GM19023 (cell line): ENCODE results near the gene SUGT1.
A peak's percentile ranks its signal among the peaks of the same experiment; 100 is the strongest.
"Not testable (repeated sequence)": the region's sequence is repeated elsewhere in the genome, so short reads cannot be mapped to it uniquely, and the experiment has no call there.

Experiments used
- ATAC-seq: cut with Tn5 transposase; IDR thresholded peaks from one replicate; pipeline ENCODE4 v1.9.1; 2021; ENCODE audit warnings: mild to moderate bottlenecking, moderate library complexity; ENCODE audit not compliant: unreplicated experiment

The SUGT1 gene

DNA sequence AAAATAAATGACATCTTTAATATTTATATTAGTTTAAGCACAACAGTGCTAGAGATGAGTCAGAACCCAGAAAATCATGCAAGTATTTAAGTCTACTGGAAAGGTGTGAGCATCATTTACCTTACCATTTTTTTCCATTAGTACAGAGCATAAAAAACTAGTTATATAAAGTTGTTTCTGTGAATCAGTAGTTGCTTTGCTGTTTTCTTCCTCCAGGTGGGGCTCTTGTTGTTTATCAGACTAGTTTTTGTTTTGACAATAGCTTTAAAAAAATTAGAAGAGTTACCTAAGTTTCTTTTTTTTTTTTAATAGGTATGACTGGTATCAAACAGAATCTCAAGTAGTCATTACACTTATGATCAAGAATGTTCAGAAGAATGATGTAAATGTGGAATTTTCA is 12.7 kb downstream of the SUGT1 start:
- ATAC-seq = no peak

DNA sequence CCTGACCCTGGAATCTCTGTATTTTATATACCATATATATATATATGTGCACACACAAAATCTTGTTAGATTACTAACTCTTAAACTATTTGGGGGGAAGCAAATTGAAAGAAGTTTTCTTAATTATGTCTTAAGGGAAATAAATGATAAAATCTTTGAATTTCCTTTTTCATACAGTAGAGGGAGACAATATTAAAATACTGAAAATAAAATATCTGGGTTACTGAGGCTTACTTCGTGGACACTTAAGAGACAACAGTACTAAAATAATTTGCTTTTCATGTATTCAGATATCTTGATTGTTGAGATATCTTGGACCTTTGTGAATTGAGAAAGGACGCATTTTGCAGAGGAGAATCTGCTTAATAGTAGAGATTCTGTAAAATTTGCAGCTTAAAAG is 17.0 kb downstream of the SUGT1 start:
- ATAC-seq = no peak

DNA sequence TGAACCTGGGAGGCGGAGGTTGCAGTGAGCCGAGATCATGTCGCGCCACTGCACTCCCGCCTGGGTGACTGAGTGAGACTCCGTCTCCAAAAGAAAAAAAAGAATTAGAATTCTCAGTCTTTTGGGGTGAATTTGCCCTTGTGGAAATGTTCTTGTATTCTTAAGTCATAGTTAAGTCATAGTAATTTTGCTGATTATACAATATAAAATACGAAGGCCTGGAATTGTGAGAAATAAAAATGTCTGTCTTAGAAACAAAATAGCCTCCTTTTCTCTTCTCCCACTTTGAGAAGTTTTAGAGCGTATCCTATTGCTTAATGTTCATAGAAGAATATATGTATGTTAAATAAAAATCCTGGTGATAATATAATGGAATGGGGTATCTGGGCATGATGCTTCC is 18.1 kb downstream of the SUGT1 start:
- no peak for ATAC-seq

DNA sequence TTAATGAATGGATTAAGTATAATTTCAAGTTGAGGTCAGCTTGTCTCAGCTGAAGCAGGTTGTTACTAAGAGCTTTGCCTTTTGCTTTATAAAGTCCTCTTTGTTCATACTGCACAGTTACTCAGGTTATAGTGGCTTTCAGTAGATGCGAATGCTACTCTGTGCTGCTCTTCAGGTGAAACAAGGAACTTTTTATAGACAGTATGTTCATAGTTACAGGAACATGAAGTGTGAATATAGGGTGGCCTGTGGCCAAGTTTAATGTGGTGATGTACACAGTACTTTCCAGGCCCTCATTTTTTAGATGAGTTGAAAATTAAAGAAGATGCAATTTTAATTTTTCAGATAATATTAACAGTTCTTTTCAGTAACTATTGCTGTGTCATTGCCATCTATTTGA is 20.8 kb downstream of the SUGT1 start:
- ATAC-seq = no peak

DNA sequence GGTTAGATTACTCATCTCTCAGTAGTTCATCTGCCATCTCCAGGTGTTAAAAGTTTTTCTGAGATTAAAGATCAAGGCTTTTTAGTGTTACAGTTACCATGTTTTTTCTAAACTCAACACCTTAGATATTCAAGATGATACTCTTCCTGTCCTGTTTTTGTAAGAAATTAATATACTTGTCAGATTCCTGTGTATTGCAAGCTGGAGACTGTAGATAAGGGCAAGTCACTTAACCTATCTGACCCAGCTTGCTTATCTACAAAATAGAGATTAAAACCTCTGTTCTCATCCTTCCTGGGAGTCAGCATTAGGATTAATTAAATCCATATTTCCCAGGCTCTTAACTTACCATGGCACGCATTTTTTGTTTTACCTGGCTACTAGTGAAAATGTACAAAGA is 25.2 kb downstream of the SUGT1 start:
- no peak for ATAC-seq

DNA sequence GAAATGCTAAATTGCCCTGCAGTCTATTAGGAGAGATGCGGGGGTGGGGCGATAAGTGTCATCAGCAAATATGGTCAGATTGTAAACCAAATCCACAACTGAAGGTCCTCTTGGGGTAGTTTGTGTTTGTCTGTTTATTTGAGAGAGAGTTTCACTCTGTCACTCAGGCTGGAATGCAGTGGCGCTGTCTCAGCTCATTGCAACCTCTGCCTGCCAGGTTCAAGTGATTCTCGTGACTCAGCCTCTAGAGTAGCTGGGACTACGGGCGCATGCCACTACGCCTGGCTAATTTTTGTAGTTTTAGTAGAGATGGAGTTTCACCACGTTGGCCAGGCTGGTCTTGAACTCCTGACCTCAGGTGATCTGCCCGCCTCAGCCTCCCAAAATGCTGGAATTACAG is 33.2 kb downstream of the SUGT1 start:
- ATAC-seq = not testable (repeated sequence)

DNA sequence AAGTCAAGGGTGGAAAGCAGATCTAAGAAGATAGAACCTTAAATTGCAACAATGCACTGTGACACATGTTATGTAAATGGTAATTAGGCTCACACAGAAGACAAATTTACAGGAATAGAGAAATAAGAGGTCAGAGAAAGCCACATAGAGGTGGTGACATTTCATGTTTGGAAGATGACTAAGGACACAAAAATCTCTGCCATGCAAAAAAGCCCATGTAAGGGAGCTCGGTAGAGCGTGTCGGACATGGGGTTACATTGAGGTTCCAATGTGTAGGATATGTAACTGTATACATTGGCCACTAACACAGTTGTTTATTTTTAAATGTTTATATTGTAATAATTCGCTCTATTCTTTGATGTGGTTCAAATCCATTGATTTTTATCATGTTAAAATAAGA is 33.7 kb downstream of the SUGT1 start:
- no peak for ATAC-seq

DNA sequence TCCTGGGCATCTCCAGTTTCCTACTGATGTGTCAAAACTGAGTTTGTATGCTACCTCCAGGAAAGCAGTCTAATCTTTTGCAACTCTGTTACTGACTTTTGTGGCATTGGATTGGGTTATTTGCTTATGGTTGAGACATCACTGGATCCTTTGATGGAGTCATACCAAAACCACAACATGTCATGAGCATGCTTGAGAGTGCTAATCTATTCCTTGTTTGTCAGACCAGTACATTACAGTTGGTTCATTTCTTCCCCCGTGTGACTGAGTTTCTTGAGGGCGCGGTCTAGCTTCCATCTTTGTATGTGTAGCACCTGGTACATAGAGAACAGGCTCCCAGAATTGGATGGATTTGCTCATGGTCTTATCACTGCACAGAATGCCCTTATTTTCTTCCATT is 43.2 kb downstream of the SUGT1 start:
- peak; percentile 71 for ATAC-seq

DNA sequence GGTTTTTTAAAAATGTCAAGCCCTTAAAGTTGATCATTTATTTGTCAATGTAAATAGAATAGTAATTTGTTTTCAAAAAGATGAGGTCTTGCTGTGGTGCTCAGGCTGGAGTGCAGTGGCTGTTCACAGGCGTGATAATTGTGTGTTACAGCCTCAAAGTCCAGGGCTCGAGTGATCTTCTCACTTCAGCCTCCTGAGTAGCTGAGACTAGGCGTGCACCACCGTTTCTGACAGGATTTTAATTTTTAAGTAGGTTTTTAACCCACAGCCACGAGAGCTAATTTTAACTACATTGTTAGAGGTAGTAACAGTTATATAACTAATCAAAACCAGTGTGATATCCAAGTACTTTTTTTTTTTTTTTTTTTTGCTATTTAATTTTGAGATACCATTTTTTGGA is 43.9 kb downstream of the SUGT1 start:
- no peak for ATAC-seq

DNA sequence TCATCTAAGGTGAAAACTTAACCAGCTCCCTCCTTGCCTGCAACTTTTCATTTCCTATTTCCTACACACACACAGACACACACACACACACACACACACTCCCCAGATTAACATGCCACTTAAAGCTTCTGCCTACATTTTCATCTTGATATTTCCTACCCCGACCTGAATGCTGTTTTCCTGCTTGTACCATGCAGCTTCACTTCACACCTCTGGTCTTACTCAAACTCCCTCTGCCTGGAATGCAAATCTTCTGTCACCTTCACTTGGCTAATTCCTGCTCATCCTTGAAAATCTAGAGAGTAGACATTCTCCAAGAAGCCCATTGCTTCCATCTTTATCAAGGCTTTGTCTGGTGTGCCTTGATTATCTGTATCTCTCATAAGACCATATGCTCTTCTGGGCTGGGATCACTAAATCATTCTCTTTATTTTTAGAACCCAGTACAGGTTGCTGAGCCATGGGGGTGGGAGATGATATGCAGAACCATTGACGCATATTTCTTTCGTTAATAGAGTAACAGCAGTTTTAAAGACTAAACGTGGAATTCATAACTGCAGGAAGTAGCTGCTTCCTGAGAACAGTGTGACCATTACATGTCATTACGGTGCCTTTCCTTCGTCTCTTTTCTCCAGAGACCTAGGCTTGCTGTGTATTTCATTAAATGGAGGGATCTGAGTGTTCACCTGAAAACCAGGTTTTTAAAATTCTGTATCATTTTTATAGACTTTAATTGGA is 49.3 kb downstream of the SUGT1 start:
- ATAC-seq = no peak

DNA sequence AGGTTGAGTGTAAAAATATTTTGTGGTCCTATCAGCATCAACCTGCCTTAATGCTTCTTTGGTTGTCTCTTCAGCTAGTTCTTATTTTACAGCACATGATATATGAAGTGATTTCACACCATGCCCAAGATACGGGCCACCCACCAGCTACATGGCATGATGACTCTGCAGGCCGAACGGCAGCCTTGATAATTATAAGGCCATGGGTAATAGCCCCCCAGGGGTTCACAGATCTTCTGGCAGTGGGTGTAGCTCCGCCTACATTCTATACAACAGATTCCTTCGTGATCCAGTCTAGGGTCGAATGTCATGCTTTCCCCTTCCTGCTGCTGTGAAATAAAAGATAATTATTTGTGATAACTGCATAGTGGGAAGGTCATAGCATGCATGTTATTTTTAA is 50.8 kb downstream of the SUGT1 start:
- ATAC-seq = no peak

DNA sequence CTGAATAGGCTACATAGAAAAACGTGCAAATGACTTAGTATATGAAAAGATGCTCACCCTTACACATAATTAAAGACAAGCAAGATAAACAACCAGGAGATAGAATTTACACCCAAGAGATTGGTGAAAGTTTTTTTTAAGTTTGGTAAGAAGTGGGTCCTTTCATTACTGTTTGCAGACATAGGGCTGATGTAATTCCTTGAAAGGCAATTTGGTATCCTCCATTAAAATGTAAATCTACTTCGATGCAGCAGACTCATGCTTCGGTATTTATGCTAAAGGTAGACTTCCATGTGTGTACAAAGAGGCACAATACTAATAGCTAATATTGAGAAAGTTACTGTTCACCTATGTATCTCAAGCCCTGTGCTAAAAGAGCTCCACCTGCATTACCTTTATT is 53.4 kb downstream of the SUGT1 start:
- no peak for ATAC-seq

DNA sequence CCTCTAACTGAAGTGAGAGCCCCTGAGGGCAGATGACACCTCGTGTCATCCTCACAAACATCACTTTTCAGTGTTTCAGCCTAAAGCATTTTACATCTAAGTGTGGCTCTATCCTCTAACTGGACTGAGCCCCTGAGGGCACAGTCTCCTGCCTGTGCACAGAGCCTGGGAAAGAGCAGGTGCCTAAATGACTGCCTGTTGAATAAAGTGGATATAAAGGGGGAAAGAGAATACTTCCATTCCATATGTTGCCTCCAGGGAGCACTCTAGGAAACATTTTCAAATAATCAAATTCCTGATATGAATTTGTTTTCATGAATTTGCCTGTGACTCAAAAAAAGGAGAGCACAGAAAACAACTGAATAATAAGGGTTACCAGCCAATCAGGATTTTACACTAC is 54.7 kb downstream of the SUGT1 start:
- no peak for ATAC-seq

DNA sequence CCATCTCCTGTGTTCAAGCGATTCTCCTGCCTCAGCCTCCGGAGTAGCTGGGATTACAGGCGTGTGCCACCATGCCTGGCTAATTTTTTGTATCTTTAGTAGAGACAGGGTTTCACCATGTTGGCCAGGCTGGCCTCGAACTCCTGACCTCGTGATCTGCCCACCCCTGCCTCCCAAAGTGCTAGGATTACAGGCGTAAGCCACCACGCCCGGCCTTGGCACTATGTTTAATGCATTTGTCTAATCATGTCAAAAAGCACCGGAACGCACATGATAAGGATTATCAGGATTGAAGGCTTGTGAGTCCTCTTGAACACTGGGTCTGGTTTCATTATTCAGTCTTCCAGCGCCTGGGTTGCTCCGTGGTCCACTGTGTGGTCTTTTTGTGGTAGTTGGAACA is 55.6 kb downstream of the SUGT1 start:
- not testable (repeated sequence) for ATAC-seq

DNA sequence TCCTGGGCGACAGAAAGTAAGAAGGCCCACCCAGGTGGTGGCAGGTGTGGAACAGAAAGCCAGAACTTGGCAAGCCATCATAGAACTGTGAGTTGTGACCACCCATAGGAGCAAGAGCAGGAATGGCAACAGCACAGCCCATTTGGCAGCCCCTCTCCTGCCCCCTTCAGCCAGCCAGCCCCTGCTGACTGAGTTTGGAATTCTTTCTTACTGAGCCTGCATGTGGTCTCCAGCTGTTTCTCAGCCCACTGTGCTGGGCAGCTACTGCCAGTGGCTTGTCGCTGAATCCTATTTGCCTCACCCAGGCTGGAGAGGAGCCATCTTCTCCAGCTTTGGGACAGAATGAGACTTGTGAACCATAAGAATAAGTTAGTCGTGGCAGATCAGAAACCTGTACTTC is 58.6 kb downstream of the SUGT1 start:
- no peak for ATAC-seq

DNA sequence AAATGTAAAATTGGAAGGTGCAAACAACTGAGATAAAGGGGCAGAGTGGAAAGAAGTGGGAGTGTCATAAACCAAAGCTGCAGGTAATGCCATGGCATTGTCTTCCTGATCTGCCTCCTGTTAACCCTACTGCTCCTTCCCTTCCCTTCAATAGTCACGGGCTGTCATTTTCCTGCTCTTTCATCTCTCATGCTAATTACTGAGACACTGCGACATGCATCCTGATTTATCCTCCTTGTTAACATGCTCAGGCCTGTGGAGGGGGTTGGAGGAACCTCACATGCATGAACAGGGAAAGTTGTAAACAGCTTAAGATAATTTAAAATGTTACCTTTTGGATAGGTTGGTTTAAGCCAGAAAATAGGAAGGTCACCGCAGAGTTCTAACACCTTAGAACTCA is 59.7 kb downstream of the SUGT1 start:
- no peak for ATAC-seq

DNA sequence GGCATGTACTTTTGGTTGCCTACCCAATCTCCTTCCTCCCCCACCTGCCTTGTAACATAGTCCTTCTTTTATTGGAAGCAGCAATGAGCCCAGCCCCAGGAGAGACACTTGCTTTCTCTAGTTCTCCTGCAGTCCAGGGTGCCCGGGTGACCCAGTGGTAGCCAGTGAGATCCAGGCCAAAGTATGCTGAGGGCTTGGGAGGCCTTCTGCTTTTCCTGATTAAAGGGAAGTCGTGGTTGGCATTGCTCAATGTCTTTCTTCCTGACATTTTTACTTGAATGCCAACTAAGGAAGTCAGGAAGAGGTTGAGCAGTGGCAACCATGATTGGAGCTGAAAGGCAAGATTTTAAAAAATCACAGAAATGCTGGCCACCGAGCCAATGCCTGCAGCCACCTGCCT is 61.3 kb downstream of the SUGT1 start:
- no peak for ATAC-seq

DNA sequence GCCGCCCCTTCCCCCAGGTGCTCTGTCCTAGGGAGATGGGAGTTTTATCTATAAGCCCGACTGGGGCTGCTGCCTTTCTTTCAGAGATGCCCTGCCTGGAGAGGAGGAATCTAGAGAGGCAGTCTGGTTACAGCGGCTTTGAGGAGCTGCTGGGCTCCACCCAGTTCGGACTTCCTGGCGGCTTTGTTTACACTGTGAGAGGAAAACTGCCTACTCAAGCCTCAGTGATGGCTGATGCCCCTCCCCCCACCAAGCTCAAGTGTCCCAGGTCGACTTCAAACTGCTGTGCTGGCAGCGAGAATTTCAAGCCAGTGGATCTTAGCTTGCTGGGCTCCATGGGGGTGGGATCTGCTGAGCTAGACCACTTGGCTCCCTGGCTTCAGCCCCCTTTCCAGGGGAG is 68.3 kb downstream of the SUGT1 start:
- ATAC-seq = not testable (repeated sequence)

DNA sequence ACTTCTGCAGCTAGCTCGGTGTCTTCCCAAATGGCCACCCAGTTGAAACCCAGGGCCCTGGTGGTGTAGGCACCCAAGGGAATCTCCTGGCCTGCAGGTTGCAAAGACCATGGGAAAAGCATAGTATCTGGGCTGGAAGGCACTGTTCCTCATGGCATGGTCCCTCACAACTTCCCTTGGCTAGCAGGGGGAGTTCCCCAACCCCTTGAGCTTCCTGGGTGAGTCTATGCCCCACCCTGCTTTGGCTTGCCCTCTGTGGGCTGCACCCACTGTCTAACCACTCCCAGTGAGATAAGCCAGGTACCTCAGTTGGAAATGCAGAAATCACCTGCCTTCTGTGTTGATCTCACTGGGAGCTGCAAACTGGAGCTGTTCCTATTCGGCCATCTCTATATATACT is 68.7 kb downstream of the SUGT1 start:
- not testable (repeated sequence) for ATAC-seq

DNA sequence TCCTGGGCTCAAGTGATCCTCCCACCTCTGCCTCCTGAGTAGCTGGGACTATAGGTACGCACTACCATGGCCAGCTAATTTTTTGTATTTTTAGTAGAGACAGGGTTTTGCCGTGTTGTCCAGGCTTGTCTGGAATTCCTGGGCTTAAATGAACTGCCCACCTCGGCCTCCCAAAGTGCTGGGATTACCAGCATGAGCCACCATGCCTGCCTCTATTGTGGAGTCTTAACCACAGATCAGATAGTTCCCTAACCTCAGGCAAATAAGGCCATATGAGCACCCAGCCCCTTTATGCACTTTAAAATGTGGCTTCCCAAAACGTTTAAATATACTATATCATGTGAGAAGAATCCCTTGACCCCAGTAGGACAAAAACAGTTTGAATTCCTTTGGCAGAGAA is 70.5 kb downstream of the SUGT1 start:
- ATAC-seq = no peak

DNA sequence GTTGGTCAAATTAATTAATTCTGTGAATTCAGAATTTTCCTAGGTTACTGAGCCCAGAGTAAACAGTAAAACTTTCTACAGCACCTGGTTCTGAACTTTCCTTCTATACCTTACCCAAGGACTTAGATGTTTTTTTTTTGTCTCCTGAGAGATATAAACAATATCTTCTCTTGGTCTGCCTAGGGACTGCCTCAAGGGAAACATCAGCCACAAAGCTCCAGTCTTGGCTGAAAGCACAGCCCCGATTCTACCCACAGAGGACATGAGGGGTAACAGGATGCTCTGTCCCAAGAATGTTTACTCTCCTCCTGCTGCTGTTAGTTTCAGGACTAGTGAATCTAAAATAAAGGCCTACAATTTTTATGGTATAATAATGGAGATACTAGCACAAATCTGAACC is 72.7 kb downstream of the SUGT1 start:
- ATAC-seq = no peak

DNA sequence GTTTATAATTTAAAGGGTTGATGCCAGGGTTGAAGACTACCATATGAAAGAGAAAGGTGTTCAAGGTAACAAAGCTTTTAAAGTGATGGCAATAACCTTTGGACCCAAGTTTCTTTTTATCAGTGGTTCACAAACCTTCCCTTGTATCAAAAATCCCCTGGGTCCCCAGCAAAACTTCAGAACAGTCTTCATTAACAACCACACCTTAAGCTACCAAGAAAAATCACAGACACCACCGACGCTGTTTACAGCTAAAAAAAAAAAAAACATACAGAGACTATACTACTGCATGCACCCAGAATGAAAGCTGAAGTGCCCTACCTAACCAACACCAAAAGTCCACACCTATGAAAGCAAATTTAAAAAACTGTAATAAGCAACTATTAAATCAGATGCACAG is 73.6 kb downstream of the SUGT1 start:
- ATAC-seq = no peak

DNA sequence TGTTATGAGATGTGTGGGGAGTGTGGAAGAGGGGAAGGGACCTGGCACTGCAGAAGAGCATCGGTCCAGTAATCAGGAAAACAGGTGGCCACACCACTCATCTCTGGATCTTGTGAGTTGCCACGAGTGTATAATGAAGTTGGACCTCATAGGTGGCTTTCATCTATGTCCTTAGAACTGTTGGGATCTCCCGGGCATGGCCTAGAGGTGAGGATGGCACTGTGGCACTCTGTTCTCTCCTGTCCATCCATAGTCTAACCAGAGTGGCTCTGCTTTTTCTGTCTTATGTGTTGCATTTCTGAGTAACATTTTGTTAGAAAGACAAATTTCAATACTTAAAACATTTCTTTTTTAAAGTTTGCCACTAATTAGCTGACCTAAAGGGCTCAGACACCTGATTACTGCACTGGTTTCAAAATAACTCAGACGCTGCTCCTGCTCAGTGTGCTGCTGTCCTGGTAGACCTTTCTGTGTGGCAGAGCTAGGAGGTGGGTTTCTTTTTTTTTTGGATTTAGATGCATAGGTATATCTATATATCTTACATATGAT is 81.5 kb downstream of the SUGT1 start:
- no peak for ATAC-seq
